Fibroblast of skin of left biceps (primary cell): Measurements from ENCODE around the gene TMEM186.
"Not testable (repeated sequence)": the region's sequence is repeated elsewhere in the genome, so short reads cannot be mapped to it uniquely, and the experiment has no call there.

Experiments
- DNase-seq, 2 experiments: peaks; one replicate each; pipeline ENCODE4 v3.0.0-alpha.2; 2013; ENCODE audit warnings: low read depth in 2 of 2

The TMEM186 gene

GRCh38 chr16:8797364-8798173 is at the start of gene TMEM186, which contains the start of gene PMM2:
TMEM186 (minus strand) TSS chr16:8797639; CDS start chr16:8797614, 25 bp downstream.
PMM2 (plus strand) TSS chr16:8797839; CDS start chr16:8797883, 44 bp downstream.
- DNase-seq, result peak; percentile 86

GRCh38 chr16:8847145-8847544 is 49.7 kb upstream of the TMEM186 start:
- DNase-seq, result no peak

- DNase-seq, result no peak
These were observed 49.0 kb upstream of the TMEM186 start for GRCh38 chr16:8846401-8846932.

GRCh38 chr16:8845699-8846298 is 48.4 kb upstream of the TMEM186 start:
- DNase-seq, result no peak

- DNase-seq, result not testable (repeated sequence)
These were observed 45.9 kb upstream of the TMEM186 start for GRCh38 chr16:8843296-8843695.

GRCh38 chr16:8842016-8842415 is 44.6 kb upstream of the TMEM186 start:
- not testable (repeated sequence) for DNase-seq

GRCh38 chr16:8837594-8837993 is 40.2 kb upstream of the TMEM186 start:
- not testable (repeated sequence) for DNase-seq

- DNase-seq, result not testable (repeated sequence)
These were observed 39.4 kb upstream of the TMEM186 start for GRCh38 chr16:8836797-8837196.

- DNase-seq, result no peak
These were observed 35.3 kb upstream of the TMEM186 start for GRCh38 chr16:8832717-8833105.

- DNase-seq, result no peak
These were observed 34.7 kb upstream of the TMEM186 start for GRCh38 chr16:8831871-8832716.

GRCh38 chr16:8831450-8831849 is 34.0 kb upstream of the TMEM186 start:
- no peak for DNase-seq

- DNase-seq, result no peak
These were observed 31.2 kb upstream of the TMEM186 start for GRCh38 chr16:8828541-8829165.

GRCh38 chr16:8826278-8826879 is 28.9 kb upstream of the TMEM186 start:
- no peak for DNase-seq

GRCh38 chr16:8822403-8822802 is 25.0 kb upstream of the TMEM186 start:
- no peak for DNase-seq

- DNase-seq, result no peak
These were observed 22.1 kb upstream of the TMEM186 start for GRCh38 chr16:8819411-8820034.

GRCh38 chr16:8818504-8819270 is 21.2 kb upstream of the TMEM186 start:
- DNase-seq, result no peak

GRCh38 chr16:8816967-8817655 is 19.7 kb upstream of the TMEM186 start:
- DNase-seq, result no peak

- DNase-seq, result no peak
These were observed 16.8 kb upstream of the TMEM186 start for GRCh38 chr16:8814095-8814806.
